Stimulated activated CD4-positive, alpha-beta T cell treated with anti-CD3 and anti-CD28 coated beads, TNF-alpha, amount 100 ng/mL, for 1 hour (primary cell): ENCODE results near the gene SLC6A17.
A peak's percentile ranks its signal among the peaks of the same experiment; 100 is the strongest.

ENCODE experiments used
- DNase-seq, 3 donors: peaks; one replicate each; pipeline ENCODE4 v3.0.0-alpha.2; 2020; ENCODE audit warnings: low read depth in 3 of 3, low spot score in 1 of 3

The SLC6A17 gene

GRCh38 chr1:110201157-110201825 lies 51.0 kb downstream of the SLC6A17 start:
- no peak for DNase-seq

- peak in 2 of 3 donors; percentile 14 to 40 for DNase-seq
These were observed 52.8 kb downstream of the SLC6A17 start for GRCh38 chr1:110203021-110203661.

GRCh38 chr1:110205156-110205555 lies 54.9 kb downstream of the SLC6A17 start:
- no peak for DNase-seq

DNA sequence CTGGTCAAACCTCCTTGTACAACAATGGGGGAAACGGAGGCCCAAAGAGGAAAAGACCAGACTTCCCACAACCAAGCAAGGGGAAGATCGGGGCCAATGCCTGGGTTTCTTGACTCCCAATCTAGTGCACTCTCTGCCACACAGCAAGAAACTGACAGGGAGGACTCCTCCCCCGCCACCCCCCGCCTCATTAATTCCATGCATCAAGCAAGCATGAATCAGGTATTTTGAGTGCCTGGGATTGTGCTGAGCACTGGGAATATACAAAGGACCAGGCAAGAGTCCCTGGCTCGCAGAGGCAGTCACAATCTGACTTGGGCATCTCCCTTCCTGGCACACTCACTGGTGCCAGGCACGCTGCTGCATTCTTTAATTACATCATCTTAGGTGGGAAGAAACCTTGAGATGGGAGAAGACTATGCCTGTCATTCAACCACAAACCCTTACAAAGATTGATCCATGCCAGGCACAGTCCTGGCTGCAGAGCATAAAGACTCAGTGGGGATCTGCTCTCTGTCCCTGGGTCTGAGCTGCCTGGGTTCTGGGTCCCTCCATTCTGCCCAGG lies 55.4 kb downstream of the SLC6A17 start:
- no peak for DNase-seq

- DNase-seq: no peak
These were observed 56.1 kb downstream of the SLC6A17 start for GRCh38 chr1:110206261-110206920.

- peak in 2 of 3 donors; percentile 38 to 68 for DNase-seq
These were observed 57.5 kb downstream of the SLC6A17 start for GRCh38 chr1:110207831-110208230.

DNA sequence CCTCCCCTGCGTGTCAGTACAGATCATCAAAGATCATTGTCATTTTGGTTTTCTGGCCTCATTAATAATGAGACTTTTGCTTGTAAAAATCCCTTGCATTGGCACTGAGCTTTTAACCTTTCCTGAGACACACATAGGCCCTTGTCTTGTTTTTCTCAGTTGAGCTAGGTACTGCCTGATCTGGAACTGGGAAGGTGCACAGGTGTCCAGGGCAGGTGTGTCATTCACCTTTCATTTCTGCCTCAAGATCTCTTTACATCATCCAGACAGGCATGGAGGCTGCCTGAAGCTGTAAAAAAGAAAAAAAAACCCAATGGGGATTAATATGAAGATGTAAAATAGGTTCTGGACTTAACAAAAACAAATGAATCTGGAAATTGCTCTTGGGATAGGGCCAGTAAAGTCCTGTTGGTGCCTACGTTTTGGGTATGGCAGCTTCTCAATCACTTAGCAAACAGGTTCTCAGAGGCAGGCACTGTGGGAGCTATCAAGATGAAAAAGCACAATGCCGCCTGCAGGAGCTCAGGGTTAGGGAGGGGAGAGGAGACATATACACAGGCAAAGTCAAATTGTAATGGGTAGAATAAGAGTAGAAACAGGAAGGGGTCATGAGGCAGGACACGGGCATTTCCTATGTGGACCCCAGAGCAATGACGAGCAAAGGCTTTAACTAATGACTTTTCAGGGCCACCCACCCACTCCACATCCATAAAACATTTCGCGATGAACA lies 58.8 kb downstream of the SLC6A17 start:
- no peak for DNase-seq

DNA sequence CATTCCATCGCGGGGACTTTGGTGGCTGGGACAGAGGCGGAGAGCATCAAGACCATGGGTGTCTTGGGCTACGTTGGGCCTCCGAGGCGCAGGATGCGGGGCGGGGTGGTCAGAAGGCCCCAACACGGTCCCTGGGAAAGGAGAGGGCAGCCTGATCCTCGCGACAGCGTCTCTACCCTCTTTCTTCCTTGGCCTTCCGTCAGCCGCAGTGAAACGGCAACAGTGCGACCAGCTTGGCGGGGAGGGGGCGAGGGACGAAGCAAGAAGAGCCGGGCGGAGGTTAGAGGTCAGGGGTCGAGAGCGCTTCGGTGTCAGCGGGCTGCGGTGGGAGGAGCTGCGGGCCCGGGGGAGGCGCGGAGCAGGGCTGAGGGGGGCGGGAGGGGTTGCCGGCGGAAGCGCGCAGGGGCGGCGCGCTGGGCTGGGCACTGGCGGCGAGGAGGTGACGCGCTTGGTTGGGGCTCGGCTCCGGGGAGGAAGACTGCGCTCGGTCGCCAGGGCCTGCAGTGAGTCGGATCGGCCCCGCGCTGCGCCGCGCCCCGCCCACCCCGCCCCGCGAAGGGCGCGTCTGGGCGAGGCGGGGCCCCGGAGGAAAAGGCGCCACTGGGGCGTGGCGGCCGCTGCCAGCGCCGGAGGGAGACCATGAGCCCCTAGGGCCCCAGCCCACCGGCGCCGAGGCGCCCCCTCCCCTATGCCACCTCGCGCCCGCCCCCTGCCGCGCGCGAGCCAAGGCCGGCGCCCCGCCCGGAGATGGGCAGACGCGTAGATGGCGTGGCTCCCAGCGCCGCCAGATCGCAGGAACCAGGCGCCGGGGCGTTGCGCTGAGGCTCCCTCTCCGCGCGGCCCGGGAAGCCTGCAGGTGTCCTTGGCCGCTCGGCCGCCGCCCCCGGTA lies 59.7 kb downstream of the SLC6A17 start, which contains the start of gene KCNC4:
KCNC4 (plus strand) TSS at position 600 of the 889 bp plus-strand sequence. CDS start 1,186 bp downstream, outside the sequence.
- peak; percentile 76 to 87 (median 79) for DNase-seq

DNA sequence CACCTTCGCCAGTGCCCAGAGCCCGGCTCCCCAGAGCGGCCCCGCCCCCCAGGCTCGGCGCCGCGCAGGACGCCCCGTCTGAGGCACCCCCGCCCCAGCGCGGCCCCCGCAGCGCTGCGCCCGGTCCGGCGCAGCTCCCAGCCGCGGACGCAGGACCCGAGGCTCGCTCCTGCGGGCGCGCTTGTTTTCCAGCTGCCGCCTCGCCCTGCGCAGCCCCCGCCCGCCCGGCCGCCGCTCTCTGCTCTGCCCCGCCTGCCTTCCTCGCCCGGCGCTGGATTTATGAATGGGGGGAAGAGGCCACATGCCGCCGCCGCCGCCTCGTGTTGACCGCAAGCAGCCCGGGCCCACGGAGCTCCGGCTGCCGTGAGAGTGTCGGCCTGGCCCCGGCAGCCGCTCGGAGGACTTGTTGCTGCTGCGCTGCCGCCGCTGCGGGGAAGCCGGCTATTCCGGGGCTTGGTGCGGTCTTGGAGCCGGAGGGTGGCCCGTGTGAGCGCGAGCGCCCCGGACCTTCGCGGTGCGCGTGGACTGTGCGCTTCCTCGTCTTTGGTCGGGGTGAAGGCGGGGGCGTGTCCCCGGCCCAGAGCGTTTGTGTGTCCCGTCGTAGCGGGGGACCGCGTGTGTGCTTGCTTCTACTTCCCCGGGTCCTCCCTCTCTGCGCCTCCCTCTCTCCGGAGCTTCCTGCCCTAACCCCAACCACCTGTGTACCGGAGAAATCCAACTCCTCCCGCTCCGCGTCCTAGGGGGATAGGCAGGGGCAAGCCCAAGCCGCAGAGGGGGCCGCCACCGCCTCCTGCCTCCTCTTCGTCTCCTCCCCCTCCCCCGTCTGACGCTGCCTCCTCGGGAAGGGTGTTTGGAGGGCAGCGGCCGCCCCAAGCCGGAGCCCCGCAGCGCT lies 60.6 kb downstream of the SLC6A17 start:
- peak in 1 of 3 donors; percentile 35 for DNase-seq

DNA sequence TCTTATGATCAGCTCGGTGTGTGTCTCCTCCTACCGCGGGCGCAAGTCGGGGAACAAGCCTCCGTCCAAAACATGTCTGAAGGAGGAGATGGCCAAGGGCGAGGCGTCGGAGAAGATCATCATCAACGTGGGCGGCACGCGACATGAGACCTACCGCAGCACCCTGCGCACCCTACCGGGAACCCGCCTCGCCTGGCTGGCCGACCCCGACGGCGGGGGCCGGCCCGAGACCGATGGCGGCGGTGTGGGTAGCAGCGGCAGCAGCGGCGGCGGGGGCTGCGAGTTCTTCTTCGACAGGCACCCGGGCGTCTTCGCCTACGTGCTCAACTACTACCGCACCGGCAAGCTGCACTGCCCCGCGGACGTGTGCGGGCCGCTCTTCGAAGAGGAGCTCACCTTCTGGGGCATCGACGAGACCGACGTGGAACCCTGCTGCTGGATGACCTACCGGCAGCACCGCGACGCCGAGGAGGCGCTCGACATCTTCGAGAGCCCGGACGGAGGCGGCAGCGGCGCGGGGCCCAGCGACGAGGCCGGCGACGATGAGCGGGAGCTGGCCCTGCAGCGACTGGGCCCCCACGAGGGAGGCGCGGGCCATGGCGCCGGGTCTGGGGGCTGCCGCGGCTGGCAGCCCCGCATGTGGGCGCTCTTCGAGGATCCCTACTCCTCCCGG lies 61.3 kb downstream of the SLC6A17 start:
- DNase-seq: peak in 1 of 3 donors; percentile 35

GRCh38 chr1:110212169-110213142 lies 62.2 kb downstream of the SLC6A17 start:
- DNase-seq: no peak

DNA sequence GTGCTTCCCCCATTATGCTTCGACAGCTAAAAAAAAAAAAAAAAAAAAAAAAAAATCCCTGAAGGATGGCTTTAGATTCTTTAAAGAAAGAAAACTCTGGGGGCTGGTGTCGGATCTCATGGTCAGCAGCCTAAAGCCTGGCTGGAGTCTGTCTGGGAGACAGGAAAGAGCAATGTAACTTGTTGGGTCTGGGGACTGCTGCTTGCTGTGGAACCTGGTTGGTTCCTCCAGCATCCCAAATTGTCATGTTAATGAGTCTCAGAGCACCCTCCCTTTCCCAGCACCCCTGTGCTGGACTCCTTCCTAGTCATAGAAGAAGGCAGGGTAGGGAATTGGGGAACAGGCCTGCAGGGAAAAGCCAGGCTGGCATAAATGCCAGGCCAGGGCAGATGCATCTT lies 62.8 kb downstream of the SLC6A17 start:
- no peak for DNase-seq

DNA sequence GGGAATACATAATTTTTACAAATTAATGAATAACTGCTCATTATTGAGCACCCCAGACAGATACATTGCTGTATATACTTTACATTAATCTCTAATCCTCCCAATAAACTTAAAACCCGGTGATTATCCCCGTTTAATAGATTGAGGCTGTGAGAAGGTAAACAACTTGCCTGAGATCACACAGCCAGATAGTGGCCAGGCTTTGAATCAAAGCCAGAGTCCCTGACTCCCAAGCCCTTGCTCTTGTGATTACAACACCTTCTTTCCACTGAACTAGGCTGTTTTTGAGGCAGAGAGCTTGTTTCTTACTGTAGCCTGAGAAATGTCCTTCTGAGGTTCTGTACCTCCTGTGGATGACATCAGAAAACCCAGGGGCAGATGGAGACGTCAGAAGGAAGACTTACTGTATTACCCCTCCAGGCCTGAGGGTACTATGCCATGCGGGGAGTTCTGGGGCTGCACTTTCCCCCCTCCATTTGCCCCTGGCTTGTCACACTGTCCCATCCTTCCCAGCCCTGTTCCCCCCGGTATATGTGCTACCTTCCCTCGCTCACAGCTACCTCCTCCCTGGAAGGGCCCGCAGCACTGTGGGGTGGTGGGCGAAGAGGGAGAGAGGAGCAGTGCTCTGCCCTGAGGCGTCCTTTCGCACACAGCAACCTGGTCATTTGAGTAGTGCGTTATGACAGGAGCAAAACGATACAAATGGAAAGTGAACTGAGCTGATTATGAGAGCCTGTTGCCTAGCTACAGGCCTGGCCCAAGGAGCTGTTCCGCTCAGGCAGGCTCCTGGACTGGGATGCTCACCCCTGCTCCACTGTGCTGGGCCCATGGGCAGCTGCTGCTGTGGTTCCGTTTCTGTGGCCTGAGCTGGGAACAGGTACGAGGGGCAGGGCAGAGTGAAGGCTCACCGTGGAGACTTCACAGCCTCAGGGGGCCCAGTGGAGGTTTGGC lies 64.4 kb downstream of the SLC6A17 start:
- no peak for DNase-seq

DNA sequence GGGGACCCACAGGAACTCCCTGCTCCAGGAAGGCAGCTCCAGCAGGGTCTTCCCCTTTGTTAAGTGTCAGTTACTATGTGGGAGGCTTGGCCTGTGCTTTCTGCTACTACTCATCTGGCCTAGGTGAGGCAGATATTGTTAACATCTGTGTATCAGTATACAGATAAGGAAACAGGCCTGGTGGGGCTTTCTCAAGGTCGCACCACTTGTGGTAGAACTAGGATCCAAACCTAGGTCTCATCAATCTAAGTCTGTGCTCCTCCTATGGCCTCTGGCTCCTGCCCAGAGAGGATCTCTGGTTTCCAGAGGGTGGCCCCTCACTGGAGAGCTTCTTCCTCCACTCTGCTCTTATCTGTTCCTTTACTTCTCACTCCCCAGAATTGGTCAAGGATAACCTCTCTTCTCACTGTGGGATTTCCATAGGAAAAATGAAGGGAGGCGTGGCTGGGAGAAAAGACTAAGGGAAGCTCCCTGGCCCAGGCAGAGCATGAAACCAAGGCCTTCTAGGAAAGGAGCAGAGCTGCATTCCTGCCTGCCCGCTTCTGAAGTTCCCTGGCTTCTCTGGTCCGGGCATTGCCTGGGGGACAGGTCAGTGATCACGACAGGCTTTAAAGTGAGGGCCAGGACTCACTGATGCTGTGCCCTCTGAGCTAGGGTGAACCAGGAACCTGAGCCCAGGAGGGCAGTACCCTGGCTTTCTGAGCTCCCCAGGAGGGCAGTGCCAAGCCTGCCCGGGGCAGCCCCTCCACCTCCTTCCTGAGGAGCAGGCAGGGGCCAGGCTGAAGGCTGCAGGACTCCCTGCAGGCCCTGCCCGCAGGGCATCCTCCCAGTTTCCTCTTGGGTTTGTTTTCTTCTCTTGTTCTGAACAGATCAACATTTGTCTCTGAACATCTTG lies 65.6 kb downstream of the SLC6A17 start:
- no peak for DNase-seq

DNA sequence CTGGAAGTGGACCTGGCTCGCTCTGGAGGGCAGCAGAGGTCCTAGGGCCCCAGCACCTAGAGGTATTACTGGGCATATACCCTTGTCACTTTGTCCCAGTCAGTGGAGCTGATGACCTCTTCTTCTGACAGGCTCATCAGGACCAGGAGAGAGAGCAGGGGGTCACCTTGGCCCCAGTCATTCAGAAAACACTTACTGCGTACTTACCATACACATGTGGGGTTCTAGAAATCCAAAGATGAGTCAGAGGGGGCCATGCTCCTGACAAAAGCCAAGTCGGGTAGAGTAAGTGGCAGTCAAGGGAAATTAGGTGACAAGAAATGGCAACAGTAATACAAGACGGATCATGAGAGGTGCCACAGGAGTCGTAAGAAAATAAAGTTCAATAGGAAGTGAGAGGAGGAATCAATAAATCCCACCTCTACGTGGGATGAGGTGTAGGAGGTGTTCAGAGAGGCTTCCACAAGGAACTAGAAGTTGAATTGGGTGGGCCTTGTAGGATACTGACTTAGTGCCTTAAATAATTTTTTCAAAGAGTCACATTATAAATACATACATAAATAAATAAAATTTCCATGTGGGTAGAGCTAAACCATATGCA lies 66.7 kb downstream of the SLC6A17 start:
- DNase-seq: no peak
